WI38 (cell line): ENCODE results near the gene PHF21B.

Source experiments
- H3K4me3 ChIP-seq: 2 replicates; pipeline ENCODE4 v1.5.1; 2011; ENCODE audit warnings: low read depth, mild to moderate bottlenecking, control low read depth, low read length
- TF ChIP-seq, protein P1 (sequence below): IDR thresholded peaks from 2 replicates; pipeline ENCODE4 v1.5.1; 2012; ENCODE audit warnings: low read depth, mild to moderate bottlenecking, control low read depth, low read length

Gene PHF21B

DNA sequence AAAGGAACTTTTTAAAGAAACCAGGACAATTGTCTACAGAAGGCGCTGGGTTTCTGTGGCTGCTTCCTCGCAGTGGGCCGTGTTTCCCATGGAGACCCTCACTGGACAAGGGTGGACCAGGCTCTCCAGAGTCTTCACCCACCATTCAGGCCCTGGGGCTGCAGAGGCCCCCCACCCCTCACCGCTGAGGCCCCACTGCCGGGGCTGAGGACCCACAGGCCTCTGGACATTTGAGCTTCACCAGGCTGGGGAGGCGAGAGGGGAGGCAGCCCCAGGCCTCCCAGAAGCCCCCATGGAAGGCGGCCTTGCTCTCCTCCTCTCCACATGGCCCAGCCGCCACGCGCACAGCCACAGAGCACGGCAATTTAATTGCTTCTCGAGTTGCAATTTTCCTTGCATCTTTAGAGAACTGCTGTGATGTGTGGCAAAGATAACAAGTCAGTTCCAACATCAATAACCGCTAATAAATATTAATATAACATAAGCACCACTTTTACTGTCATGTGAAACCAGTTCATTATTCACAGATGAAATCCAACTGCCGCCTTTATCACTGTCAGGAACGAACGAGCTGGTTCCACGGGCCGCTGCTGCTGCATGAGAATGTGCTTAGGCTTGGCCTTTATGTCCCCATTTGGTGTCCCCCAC is 81.0 kb downstream of the PHF21B start:
- TF ChIP-seq, protein P1, sequence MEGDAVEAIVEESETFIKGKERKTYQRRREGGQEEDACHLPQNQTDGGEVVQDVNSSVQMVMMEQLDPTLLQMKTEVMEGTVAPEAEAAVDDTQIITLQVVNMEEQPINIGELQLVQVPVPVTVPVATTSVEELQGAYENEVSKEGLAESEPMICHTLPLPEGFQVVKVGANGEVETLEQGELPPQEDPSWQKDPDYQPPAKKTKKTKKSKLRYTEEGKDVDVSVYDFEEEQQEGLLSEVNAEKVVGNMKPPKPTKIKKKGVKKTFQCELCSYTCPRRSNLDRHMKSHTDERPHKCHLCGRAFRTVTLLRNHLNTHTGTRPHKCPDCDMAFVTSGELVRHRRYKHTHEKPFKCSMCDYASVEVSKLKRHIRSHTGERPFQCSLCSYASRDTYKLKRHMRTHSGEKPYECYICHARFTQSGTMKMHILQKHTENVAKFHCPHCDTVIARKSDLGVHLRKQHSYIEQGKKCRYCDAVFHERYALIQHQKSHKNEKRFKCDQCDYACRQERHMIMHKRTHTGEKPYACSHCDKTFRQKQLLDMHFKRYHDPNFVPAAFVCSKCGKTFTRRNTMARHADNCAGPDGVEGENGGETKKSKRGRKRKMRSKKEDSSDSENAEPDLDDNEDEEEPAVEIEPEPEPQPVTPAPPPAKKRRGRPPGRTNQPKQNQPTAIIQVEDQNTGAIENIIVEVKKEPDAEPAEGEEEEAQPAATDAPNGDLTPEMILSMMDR = no peak
- H3K4me3 ChIP-seq = no peak overlapping the region

- no peak overlapping the region for H3K4me3 ChIP-seq
- TF ChIP-seq, protein P1 = no peak
These were observed 81.7 kb downstream of the PHF21B start for GRCh38 chr22:44928136-44928463.

- H3K4me3 ChIP-seq = no peak overlapping the region
- TF ChIP-seq, protein P1 = no peak
These were observed 82.2 kb downstream of the PHF21B start for GRCh38 chr22:44927463-44928135.

DNA sequence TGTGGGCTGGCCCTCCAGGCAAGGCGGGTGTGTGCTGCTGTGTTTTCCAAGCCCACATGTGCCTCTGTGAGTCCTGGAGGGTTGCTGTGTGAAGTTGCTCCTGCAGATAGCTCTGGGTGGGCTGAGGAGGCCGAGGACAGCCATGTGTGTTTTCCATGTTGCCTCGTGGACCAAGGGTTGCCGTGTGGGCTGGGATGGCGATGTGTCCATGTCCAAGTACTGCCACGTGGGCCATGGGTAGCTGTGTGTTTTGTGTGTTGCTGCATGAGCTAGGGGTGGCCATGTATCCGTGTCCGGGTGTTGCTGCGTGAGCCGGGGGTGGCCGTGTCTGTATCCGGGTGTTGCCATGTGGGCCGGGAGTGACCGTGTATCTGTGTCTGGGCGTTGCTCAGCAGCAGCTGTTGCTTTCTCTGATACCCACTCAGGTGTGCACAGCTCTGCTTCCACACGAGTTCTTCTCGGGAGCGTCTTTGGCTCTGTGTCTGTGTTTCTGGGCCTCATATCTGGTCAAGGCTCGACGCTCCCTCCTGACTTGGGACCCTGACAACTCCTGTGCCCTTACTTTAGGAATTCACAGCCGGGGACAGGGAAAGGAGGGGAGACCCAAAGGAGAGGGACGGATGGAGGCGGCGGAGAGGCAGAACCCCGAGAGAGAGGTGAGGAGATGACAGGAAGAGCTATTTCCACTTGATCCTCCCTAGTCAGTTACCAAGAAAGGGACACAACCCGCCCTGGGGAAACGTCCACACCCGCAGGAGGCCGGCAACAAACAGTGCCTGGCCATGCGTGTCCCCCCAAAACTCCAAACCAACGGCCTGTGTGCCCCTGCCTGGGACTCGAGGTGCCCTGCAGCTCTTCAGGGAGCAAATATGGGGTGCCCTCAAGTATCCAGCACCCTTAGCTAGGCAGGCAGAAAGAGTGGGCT is 83.1 kb downstream of the PHF21B start:
- H3K4me3 ChIP-seq = no peak overlapping the region
- TF ChIP-seq, protein P1 = no peak

GRCh38 chr22:44926124-44926475 is 83.7 kb downstream of the PHF21B start:
- no peak overlapping the region for H3K4me3 ChIP-seq
- TF ChIP-seq, protein P1 = no peak

DNA sequence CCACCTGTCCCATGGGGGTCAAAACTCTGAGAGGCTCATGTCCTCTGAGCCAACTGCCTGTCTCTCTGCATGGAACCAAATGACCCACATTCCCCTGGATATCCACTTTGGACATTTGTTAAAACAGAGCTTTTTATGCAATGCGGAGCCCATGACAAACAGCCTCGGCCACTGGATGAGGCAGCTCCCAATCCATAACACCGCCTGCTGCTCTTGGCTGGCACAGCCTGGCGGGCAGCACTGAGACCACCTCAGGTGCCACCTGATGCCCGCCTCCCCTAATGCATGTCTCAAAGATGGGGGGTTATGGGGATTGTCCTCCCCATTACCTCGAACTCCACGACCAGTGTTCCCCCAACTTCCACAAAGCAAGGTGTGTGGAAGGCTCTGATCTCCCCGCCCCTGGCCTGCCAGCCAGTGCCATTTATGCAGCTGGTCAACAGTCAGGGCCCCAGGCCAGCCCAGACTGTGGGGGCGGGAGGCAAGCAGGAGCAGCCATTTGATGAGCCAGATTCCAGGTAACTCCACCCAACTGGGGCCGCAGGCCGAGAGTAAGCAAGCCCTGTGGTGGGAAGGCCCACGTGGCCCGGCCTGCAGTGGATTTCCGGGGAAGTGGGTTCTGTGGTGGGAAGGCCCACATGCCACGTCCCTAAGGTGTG is 84.2 kb downstream of the PHF21B start:
- no peak overlapping the region for H3K4me3 ChIP-seq
- TF ChIP-seq, protein P1 = no peak

- TF ChIP-seq, protein P1 = no peak
These were observed 85.1 kb downstream of the PHF21B start for GRCh38 chr22:44924710-44925109.

More at GRCh38 chr22:44924710-44925109, 85.1 kb downstream of the PHF21B start:
- H3K4me3 ChIP-seq = no peak overlapping the region
